Smooth muscle cell of the brain vasculature (primary cell): ENCODE measurements around the gene PLXNA1.
A peak's percentile ranks its signal among the peaks of the same experiment; 100 is the strongest.

ENCODE experiments used
- DNase-seq: peaks from one replicate; pipeline ENCODE4 v3.0.0-alpha.2; 2012; ENCODE audit warnings: low read depth, low spot score

Gene PLXNA1

DNA sequence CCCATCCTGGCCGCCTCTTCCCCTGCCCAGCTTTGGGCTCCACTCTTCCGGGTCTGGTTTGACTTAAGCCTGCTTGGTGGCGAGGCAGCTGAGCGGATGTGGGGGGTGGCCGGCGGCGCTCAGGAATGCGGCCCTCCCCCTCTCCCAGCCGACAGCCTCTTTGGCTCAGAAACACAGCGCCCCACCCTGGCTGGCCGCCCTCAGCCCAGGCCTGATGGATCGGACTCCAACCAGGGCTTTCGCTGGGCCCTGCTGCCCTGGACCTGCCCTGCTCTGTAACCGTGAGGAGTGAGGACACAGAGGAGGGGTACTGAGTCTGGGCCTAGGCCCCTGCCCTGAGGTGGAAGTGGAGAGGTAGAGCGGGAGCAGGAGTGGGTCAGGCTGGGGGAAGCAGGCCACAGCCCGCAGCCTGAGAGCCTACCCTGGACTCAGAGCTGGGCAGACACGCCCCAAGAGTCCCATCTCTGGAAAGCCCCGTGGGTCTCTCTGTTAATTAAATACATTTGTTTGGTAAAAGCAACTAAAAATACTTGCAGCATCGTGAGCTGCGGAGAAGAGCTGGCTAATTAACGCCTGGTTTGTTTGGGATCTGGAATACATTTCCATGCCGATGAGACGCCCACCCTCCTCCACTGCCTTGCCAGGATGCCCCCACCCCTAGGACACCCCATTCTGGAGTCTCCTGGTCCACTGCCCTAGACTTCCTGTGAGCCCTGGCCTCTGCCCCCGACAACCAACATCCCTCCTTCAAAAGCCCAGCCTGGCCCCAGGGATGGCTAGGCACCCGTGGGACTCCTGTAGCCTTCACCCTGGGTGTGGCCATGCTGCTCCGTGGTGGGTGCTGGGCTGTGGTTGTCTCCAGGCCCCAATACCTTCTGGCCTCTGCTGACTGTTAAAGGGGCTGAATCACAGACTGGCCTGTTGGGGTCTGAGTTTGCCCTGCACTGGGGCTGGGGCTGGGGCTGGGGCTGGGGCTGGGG, 19.6 kb downstream of the PLXNA1 start:
- peak; percentile 72 for DNase-seq

- DNase-seq: no peak
Measured at GRCh38 chr3:127003175-127003555, 20.2 kb downstream of the PLXNA1 start.

DNA sequence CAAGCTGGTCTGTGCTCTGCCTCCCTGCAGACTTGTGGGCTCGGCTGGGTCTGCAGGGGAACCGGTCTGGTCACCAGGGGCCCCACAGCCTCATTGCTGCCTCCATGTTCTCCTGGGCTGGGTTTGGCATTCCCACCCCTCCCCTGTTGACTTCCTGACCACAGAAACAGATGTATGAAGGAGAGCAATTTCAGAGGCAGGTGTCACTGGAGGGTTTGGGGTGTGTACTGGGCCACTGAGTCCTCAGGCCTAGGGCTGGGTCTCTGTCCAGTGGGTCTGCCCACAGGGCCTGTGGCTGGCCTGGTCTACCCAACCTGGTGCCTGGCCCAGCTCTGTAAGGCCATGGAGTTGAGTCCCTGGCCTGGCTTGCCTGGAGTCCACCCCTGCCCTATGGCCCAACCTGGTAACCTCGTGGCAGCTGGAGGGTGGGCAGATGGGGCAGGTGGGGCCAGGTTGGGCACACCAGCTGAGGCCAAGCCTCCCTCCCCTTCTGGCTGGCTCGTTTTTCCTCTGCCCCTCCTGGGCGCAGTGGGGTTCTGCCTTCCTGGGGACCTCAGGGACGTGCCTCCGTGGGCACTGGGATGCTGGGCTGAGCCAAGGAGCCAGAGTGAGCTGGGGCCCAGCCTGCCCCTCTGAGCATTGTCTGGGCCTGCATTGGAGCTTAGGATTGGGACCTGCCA, 20.8 kb downstream of the PLXNA1 start:
- no peak for DNase-seq

DNA sequence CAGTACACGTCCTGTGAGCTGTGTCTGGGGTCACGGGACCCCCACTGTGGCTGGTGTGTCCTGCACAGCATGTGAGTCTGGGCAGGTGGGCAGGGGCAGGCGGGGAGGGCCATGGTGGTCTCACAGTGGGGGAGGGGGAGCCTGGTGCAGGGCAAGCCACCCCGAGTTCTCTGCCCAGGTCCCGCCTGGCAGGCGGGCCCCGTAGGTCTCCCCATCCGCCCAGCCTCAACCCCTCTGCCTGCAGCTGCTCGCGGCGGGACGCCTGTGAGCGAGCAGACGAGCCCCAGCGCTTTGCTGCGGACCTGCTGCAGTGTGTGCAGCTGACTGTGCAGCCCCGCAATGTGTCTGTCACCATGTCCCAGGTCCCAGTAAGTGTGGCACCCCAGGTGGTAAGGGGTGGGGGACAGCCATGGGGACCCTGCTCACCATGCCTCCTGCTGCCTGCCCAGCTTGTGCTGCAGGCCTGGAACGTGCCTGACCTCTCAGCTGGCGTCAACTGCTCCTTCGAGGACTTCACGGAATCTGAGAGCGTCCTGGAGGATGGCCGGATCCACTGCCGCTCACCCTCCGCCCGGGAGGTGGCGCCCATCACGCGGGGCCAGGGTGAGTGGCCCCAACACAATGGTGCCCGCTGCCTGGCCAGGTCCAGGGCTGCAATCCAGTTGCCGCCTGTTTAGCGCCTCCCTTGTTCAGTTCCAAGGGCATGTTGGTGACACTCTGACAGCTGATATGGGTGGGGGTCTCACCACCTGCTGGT, 21.9 kb downstream of the PLXNA1 start:
- no peak for DNase-seq

- no peak for DNase-seq
Measured at GRCh38 chr3:127005864-127006500, 23.1 kb downstream of the PLXNA1 start.

DNA sequence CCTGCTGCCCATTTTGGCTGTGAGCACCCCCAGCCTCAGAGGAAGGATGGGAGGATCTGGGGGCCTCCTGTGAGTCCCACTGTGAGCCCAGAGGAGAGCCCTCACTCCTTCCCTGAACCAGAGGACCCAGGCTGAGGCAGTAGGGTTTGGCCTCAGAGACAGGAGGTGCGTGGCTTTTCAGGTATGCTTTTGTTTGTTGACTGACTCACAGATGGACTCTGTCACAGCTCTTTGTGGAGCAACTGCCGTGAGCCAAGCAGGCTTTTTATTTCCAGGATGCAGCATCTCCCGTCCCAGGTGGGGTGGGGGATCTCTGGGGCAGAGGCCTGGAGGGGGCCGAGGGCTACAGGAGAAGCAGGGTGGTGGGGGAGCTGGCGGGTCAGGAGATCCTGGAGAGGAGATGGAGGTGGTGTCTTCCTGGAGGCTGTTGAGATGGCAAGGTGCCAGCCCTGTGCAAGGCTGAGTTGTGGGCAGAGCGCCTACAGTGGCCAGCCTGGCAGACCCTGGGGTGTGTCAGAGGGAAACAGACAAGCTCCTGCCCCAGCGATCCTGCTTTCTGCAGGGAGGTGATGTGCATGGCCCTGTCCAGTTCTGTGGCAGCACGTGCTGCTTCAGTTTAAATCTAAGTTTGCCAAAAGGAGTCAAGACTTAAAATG, 24.0 kb downstream of the PLXNA1 start:
- no peak for DNase-seq

DNA sequence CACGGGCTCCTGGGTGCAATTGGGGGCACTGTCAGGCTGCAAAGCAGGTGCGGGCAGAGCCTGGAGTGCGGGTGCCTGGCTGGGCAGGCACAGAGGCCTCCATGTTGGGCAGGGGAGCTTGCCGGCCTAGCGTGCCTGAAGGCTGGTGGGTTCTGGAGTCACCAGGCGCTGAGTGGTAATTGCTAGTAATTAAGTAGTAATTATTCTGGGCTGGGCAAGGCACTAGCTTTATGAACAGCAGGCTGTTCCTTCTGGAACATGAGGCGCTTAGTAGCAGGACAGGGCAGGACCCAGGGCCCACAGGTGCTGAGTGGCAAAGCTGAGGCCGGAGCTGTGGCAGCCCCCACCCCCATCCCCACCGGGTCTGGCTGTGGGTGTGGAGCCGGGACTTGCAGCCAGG, 25.3 kb downstream of the PLXNA1 start:
- no peak for DNase-seq

DNA sequence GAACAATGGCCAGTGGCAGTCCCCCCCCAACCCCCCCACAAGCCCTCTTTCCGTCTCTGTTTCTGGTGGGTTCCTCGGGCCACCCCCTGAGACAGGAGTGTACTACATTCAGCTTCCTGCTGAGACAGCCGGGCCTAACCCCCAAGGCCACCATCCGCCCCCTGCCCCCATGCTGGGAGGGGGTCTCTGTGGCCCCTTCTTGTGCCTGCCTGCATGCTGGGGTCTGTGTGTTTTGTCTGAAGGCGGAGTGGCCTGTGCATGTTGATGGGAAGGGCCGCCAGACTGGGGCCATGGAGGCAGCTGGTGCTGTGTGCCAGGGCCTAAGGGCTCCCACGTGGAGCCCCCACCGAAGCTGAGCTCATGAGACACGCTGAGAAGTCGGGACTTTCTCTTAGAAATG, 26.6 kb downstream of the PLXNA1 start:
- no peak for DNase-seq

GRCh38 chr3:127011270-127011992, 28.5 kb downstream of the PLXNA1 start:
- DNase-seq: no peak

DNA sequence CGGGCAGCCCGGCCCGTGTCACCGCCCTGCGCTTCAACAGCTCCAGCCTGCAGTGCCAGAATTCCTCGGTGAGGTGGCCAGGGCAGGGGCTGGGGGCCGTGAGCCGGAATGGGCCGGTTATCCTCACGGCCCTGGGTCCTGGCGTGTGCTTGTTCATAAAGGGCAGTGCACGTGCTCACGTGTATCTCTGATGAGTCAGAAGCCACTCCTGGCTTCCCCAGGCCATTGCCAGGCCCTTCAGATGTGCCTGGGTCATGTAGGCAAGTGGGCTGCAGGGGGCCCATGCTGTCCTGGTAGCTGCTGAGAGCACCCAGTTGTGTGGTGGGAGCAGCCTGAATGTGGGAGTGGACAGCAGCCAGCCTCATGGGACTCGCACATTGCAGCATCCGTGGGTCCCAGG, 29.2 kb downstream of the PLXNA1 start:
- no peak for DNase-seq

GRCh38 chr3:127013181-127013580, 30.3 kb downstream of the PLXNA1 start:
- no peak for DNase-seq

DNA sequence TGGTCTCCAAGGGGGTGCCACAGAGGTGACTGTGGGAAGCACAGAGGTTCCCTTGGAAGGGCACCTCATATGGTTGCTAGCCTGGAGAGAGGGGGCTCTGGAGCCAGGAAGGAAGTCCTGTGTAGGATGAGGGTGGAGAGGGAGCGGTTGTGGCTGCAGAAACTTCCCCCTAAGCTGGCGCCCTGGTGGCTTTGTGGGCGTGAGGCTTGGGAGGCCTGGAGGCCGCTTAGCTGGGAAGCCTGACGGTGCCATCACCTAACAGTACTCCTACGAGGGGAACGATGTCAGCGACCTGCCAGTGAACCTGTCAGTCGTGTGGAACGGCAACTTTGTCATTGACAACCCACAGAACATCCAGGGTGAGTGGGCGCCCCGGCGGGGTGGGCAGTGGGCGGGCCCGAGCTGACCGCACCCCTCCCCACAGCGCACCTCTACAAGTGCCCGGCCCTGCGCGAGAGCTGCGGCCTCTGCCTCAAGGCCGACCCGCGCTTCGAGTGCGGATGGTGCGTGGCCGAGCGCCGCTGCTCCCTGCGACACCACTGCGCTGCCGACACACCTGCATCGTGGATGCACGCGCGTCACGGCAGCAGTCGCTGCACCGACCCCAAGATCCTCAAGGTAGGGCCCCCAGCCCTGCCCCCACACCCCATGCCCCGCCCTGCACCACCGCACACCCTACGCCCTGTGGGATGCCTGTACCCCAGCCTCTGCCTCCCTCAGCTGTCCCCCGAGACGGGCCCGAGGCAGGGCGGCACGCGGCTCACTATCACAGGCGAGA, 31.0 kb downstream of the PLXNA1 start:
- no peak for DNase-seq

DNA sequence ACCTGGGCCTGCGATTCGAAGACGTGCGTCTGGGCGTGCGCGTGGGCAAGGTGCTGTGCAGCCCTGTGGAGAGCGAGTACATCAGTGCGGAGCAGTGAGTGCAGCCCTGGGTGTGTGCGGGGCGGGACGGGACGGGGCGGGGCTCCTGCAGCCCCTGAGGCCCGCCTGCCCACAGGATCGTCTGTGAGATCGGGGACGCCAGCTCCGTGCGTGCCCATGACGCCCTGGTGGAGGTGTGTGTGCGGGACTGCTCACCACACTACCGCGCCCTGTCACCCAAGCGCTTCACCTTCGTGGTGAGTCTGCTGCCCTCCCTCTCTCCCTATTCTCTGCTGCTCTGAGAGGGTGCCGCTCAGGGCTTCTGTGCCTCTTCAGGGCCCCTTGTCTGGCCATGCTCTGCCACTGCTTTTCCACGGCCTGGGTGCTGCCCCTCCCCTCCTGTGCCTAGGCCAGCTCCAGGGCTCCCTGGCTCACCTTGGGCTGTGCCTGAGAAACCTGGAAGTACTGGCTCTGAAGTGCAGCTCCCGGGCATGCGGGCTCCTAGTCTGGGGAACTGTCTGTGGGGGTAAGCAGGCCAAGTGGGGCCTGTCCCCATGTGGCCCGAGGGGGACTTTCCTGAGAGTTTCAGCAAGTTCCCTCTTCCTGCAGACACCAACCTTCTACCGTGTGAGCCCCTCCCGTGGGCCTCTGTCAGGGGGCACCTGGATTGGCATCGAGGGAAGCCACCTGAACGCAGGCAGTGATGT, 31.8 kb downstream of the PLXNA1 start:
- DNase-seq: no peak

- DNase-seq: no peak
Measured at GRCh38 chr3:127015282-127016042, 32.5 kb downstream of the PLXNA1 start.

- no peak for DNase-seq
Measured at GRCh38 chr3:127016043-127016343, 33.1 kb downstream of the PLXNA1 start.

- no peak for DNase-seq
Measured at GRCh38 chr3:127016461-127016860, 33.5 kb downstream of the PLXNA1 start.

GRCh38 chr3:127017229-127017628, 34.3 kb downstream of the PLXNA1 start:
- no peak for DNase-seq

DNA sequence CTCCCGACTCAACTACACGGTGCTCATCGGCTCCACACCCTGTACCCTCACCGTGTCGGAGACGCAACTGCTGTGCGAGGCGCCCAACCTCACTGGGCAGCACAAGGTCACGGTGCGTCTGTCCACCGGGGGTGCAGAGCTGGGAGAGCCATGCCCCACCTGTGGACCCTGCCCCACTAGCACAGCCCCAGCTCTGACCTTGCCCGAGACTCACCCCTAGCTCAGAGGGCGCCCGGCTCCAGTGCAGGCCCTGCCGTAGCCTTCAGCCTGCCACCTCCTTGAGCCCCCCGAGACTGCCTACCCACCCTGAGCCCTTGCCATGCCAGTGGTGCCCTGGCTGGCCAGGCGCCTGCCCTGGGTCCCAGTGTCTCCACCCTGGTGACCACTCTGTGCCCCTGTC, 34.9 kb downstream of the PLXNA1 start:
- no peak for DNase-seq
